ENCODE results near the gene TREH.

TREH gene

GRCh38 chr11:118662401-118663271, 16.8 kb downstream of the TREH start:
- no peak for DNase-seq

DNA sequence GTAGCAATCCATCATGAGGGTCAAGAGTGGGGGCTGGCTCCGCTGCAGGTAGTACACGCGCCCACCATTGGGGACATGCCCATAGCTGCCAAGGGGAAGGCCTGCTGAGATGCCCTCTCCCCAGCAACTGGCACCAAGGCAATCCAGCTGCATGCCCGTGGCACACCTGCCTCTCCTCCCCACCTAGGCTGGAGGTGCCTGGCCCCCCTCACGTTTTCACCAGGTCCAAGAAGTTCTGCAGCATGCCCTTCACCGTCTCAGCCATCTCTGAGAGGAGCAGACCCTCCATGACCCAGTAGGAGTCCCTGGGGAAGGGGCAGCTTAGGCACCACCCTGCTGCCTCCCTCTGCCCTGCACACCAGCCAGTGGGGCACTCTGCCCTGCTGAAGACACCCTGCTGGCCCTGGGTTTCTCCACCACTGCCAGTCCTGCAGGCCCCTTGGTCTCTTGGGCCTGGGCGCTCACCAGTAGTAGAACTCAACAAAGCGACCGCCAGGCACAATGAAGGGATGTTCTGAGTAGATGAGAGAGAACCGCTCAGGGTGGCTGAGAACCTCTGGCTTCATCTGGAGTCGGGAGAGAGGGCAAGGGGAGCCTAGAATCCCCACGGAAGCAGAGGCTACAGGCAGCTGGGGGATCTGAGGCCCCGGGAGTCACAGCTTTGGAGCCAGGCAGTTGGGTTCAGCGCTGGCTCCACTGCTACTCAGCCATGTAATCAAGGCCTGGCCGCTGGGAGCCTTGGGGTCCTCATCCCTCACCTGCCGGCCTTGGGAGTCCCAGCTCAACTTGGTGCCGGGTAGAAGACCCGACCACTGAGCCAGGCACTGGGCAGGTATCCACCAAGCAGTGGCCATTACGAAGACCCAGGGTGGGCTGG, 17.8 kb downstream of the TREH start:
- DNase-seq: no peak

DNA sequence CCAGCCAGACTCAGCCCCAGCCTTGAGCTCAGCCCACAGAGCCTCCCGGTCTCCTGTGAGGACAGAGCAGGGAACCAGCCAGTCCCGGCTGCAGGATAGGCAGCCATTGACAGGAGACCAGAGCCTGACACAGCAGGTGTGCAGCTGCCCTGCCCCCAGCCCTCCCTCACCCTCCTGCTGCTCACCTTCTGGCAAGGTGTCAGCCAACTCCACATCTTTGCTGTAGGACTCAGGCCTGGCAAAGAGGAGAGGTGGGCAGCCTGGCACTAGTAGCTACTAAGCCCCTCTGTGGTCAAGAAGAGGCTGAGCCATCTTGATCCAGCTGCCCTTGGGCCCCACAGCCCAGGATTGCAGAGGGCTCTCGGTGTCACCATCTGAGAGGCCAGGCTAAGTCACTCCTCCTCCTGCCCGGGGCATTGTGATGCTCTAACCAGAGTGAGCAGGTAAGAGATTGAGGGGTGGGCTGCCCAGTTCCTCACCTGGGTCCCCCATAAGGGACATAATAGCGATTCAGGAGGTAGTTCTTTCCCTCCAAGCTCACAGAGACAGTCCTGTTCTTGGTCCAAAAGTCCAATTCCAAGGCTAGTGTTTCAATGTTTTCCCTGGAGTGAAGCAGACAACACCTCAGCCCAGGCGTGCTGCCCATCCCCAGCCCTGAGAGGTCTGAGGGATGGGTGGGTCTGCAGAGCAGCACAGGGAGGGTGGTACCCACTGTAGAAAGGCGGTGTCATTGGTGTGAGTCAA, 18.6 kb downstream of the TREH start:
- DNase-seq: no peak

DNA sequence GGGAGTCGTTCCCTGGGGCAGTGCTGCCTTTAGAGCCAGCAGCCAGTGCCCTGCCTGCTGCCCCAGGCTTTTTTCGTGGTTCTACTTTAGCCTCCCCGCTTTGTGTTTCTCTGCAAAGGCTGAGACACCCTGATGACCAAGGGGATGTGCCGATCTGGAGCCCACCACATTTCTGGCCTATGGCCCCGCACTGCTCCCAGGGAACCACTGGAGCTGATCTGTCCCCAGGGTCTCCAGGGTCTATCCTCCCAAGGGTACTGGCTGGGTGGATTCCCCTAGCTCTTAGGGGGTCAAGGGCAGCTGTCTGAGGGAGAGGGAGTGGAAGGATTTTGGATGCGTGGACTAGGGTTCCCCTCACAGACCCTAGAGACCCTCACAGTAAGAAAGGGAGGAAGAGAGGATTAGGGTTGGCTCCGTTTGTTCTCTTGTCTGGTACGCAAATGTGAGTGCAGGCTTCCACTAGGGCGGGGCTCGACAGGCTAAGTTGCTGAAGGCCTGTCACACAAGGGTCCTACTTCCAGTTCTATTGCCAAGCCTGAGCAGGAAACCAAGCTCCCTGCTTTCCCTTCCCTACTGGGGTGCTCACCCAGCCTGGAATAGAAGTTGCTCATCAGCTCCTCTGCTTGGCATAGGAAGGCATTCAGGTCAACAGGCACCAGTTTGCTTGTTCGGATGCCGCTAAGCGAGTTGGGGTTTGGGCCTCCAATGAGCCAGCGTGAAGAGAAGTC, 19.3 kb downstream of the TREH start:
- DNase-seq: no peak

GRCh38 chr11:118659314-118659952, 20.0 kb downstream of the TREH start:
- DNase-seq: peak; percentile 85 to 92

DNA sequence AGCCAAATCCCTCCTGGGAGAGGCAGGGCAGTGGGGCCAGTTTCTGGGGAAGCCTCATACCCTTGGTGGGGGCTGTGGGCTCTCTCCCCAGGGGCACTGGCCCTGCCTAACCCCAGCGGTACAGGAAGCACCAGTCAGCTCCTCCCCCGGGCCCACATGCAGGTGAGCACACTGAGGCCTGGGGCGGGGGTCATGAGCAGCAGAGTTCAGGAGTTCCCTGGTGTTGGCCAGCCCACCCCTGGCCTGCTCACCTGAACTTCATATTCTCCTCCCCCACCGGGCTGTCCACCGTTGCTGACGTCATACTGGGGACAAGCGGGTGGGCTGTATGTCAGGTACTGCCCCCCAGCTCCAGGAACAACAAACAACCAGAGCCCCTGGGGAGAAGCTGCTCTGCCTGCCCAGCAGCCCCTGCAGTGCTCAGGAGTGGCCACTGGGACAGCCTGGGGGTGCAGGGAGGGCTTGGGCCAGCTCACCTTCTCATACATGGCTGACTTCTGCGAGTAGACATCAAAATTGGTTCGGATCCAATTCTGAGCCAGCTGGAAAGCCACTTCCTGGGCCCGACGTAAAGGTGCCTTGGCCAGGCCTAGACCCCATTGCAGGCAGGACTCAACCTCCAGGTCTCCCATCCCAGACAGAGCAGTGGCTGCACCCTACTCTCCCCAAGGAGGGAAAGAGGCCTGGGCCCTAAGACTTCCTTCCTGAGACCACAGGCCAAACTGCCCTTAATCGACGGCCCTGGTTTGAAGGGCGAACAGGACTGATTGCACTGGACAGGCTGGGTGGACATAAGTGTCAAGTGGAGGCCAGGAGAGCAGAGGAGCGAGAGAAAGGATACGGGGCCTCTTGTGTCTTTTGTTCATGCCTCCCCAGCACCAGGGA, 20.8 kb downstream of the TREH start:
- no peak for DNase-seq

DNA sequence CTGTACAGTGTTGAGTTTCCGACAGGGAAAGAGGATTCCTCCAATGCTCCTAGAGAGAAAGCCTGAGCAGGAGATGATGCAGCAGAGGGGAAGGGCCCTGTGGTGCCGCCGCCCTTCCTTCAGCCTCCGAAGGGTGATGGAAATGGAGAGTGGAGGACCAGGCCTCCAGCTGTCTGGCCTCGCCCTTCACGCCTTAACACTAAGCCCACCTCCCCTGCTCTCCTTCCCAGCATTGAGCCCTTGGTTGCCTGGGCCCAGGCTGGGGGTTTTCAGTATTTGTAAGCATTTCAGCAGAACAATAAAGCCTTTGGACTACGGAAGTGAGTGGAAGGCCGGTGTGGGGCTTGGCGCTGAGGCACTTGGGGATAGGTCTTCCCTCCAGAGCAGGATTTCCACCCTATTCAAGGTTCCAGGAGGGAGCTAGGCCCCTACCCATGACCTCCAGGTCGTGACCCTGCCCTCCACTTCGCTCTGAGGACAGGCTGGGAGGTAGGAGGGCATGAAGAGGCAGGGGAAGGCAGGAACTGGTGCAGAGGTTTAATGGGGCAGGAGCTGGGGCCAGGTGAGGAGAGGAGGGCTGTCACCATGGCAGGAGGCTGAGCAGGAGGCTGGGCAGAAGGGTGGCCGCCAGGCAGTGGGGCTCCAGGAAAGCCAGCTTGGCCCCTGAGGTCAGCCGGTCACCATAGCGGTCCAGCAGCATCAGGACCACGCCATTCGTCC, 21.6 kb downstream of the TREH start:
- no peak for DNase-seq

- no peak for DNase-seq
Observed at GRCh38 chr11:118657238-118657637, 22.2 kb downstream of the TREH start.

GRCh38 chr11:118656563-118657165, 22.8 kb downstream of the TREH start:
- DNase-seq: no peak

DNA sequence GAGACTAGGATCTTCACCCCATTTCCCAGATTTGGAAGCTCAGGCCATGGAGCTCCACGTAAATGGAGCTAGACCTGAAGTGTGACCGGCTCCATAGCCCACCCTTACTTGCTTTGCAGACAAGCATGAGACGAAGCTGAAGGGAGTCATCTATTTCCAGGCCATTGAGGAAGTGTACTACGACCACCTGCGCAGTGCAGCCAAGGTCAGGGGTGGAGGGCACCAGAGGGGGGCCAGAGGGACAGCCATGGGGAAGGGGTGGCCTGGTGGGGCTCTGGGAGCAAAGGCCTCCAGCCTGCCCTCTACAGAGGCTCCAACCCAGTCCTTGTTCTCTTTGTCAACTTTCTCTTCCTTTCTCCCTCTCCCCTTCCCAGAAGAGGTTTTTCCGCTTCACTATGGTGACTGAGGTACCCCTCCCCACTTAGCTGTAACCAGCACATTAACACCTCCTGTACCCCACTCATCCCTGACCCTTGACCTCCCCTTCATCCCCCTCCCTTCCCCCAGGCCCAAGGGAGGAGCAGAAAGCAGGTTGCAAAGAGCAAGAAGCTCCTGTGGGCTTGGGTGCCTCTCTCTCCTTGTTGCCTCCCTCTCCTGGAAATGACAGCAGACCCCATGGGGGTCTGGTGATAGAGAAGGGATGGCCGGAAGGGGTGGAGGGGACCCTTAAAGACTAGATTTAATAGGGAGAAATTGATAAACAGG, 23.8 kb downstream of the TREH start:
- no peak for DNase-seq

GRCh38 chr11:118653684-118654390, 25.6 kb downstream of the TREH start:
- DNase-seq: no peak

DNA sequence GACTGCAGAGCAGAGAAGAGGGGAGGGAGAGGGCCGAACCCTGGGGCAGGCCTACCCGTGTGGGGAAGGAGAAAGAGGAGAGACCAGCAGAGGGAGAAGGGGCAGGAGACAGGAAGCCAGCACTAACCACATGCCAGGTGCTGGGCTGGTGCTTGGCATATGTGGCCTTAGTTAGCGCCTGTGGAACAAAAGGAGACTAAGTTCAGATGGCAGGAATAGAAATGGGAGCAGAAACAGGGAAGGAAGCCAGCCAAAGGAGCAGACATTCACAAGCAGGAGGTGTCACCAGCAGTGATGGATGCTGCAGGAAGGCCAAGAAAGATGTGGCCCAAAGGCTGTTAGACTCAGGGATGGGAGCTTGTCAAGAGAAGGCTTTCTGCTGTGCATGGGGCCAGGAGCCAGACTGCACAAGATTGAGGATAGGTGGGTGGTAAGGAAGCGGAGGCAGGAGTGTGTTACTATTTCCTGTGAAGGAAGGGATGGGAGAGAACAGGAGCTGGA, 26.7 kb downstream of the TREH start:
- peak in 1 of 2 experiments; percentile 37 for DNase-seq

GRCh38 chr11:118651820-118652219, 27.6 kb downstream of the TREH start:
- no peak for DNase-seq

DNA sequence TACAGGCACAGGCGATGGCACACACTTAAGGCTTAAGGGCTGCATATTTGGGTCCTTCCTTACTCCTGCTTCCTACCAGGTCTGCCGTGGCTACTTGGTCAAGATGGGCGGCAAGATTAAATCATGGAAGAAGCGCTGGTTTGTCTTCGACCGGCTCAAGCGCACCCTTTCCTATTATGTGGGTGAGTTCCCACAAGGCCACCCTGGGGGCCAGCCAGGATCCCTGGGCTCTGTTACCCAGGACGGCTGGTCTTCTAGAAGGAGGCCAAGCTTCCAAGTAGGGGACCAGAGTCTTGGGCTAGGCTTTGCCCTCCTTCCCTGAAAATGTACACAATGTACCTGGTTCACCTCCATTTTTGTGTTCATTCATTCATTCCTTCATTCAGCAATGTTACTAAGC, 29.1 kb downstream of the TREH start:
- DNase-seq: no peak

- no peak for DNase-seq
Observed at GRCh38 chr11:118649941-118650340, 29.5 kb downstream of the TREH start.

- DNase-seq: no peak
Observed at GRCh38 chr11:118648291-118648690, 31.2 kb downstream of the TREH start.

DNA sequence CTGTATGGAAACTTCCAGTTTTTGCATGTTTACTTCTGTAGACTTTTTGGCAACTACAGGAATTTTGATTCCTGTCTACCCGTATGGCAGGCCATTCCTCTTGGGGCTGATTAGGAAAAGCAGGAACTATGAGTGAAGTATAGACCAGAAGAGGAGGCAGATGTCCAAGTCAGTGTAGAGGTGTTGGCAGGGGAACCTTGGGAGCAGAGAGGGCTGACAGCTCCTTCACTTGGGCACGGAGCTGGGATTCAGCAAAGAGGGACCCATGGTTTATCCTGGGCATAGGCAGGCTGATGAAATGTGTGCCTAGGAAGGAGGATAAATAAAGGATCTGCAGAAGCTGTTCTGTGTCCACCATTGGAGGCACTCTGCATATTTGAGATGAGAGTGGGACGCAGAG, 33.1 kb downstream of the TREH start:
- no peak for DNase-seq

- DNase-seq: no peak
Observed at GRCh38 chr11:118645066-118645715, 34.3 kb downstream of the TREH start.
